BE2C (cell line): ENCODE results near the gene AKAP13.
"Not testable (repeated sequence)": the region's sequence is repeated elsewhere in the genome, so short reads cannot be mapped to it uniquely, and the experiment has no call there.

Source experiments
- DNase-seq: peaks from one replicate; pipeline ENCODE4 v3.0.0-alpha.2; 2020
- H3K27me3 ChIP-seq: fragments of 250-450 bp; sonication (Bioruptor Pico); 2 replicates; pipeline ENCODE4 v1.5.1; 2020; ENCODE audit warnings: mild to moderate bottlenecking
- H3K36me3 ChIP-seq: fragments of 250-450 bp; sonication (Bioruptor Pico); 2 replicates; pipeline ENCODE4 v1.5.1; 2020; ENCODE audit warnings: mild to moderate bottlenecking
- H3K4me1 ChIP-seq: fragments of 250-450 bp; sonication (Bioruptor Pico); 2 replicates; pipeline ENCODE4 v1.5.1; 2020
- H3K4me3 ChIP-seq: 2 replicates; pipeline ENCODE4 v1.5.1; 2011; ENCODE audit warnings: low read depth, low read length
- H3K9me3 ChIP-seq: fragments of 250-450 bp; sonication (Bioruptor Pico); 2 replicates; pipeline ENCODE4 v1.5.1; 2020
- TF ChIP-seq, protein P1 (sequence below): IDR thresholded peaks from 2 replicates; pipeline ENCODE4 v1.5.1; 2012; ENCODE audit warnings: mild to moderate bottlenecking, low read depth, low read length

Gene AKAP13

DNA sequence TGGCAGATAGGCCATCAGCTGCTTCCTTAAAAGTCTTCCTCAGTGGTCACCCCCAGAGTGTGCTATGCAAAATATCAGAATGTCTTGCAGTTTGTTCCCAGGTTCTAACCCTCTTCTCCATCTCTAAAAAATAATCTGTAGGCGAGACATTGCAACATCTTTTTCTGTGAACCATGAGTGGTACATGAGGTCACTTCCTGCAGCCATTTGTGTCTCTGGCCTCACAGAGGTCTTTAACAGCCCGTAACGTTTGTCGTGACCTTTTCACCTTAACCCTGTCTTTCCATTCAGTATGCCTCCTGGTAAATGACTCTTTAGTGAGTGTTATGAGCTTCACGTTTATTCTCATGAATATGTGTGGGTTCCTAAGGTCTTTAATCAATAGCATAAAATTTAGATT lies 269.0 kb downstream of the AKAP13 start:
- Histone ChIP-seq H3K9me3 (no peaks in the 10 kb centered on the region), H3K4me1 (peaks cover 10% of the 10 kb centered on the region), H3K36me3 (peaks cover 10% of the 10 kb centered on the region), H3K27me3 (no peaks in the 10 kb centered on the region), H3K4me3 (no peak overlapping the region)
- TF ChIP-seq, protein P1, sequence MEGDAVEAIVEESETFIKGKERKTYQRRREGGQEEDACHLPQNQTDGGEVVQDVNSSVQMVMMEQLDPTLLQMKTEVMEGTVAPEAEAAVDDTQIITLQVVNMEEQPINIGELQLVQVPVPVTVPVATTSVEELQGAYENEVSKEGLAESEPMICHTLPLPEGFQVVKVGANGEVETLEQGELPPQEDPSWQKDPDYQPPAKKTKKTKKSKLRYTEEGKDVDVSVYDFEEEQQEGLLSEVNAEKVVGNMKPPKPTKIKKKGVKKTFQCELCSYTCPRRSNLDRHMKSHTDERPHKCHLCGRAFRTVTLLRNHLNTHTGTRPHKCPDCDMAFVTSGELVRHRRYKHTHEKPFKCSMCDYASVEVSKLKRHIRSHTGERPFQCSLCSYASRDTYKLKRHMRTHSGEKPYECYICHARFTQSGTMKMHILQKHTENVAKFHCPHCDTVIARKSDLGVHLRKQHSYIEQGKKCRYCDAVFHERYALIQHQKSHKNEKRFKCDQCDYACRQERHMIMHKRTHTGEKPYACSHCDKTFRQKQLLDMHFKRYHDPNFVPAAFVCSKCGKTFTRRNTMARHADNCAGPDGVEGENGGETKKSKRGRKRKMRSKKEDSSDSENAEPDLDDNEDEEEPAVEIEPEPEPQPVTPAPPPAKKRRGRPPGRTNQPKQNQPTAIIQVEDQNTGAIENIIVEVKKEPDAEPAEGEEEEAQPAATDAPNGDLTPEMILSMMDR: no peak
- DNase-seq: no peak

DNA sequence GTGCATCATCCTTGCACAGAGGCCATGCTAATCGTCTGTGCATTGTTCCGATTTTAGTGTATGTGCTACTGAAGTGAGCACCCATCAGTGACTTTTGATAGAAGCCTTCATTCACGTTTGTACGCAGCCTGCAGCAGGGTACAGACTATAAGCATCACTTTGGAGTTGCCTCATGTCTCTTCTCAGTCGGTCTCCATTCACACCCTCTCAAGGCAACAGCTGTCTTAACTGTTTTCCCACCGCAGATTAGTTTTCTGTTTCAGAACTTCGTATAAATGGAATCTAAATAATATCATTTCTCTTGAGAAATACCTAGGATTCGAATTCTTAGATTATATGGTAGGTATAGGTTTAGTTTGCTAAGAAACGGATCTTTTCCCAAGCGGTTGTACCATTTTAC lies 271.1 kb downstream of the AKAP13 start:
- peaks cover 12% of the 10 kb centered on the region for H3K36me3 ChIP-seq
- H3K4me1 ChIP-seq: peaks cover 10% of the 10 kb centered on the region
- H3K27me3 ChIP-seq: no peaks in the 10 kb centered on the region
- no peak for DNase-seq
- no peak overlapping the region for H3K4me3 ChIP-seq
- TF ChIP-seq, protein P1: no peak
- H3K9me3 ChIP-seq: no peaks in the 10 kb centered on the region

DNA sequence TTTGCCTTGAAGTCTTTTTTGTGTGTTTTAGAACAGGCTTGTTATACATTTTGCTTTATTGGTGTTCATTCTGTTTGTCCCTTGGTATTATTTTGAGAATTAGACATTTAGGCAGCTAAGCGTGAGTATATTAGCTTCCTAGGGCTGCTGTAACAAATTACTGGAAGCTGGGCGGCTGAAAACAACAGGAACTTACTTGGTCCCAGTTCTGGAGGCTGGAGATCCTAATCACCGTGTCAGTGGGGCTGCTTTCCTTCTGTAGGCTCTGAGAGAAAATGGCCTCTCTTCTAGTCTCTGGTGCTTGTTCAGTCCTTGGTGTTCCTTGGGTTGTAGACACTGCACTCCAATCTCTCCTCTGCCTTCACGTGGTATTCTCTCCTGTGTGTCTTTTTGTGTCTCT lies 272.1 kb downstream of the AKAP13 start:
- H3K4me3 ChIP-seq: no peak overlapping the region
- DNase-seq: peak; percentile 54
- TF ChIP-seq, protein P1: no peak
- H3K27me3 ChIP-seq: no peaks in the 10 kb centered on the region
- no peaks in the 10 kb centered on the region for H3K9me3 ChIP-seq
- H3K36me3 ChIP-seq: peaks cover 12% of the 10 kb centered on the region
- peaks cover 10% of the 10 kb centered on the region for H3K4me1 ChIP-seq

DNA sequence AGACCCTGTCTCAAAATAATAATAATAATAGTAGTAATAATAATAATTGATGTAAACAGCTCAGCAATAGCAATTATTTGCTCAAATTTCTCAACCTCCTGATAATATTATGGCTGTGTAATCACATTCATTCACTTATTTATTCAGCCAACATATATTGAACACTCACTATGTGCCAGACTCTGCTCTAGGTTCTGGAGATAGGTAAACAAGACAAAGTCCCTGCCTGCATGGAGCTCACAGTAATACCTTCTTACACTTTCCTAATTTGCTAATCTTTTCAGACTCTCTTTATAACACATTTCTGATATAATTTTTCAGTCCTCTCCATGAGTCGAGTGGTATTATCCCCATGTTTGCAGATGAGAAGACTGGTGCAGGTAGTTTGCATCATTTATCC lies 276.7 kb downstream of the AKAP13 start:
- Histone ChIP-seq H3K4me3 (no peak overlapping the region), H3K36me3 (peaks cover 12% of the 10 kb centered on the region), H3K27me3 (no peaks in the 10 kb centered on the region), H3K4me1 (peaks cover 4% of the 10 kb centered on the region), H3K9me3 (no peaks in the 10 kb centered on the region)
- no peak for DNase-seq
- TF ChIP-seq, protein P1: no peak

DNA sequence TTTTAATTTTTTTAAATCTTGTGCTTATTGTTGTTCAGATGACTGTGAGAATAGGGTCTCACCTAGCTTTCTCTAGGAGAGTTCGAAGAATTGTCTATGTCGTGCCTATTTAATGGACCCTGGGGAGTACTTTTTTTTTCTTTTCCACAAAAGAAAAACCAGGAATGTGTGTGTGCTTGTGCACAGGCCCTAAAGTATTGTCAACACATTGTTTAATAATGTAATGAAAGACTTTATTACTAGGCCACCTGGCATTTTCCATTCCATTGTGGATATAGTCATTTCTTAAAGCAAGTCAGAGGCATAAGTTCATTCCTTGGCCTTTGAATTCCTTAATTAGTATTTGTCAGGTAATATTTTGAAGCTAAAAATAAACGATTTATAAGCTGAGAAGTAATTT lies 278.4 kb downstream of the AKAP13 start:
- Histone ChIP-seq H3K4me1 (no peaks in the 10 kb centered on the region), H3K4me3 (no peak overlapping the region), H3K36me3 (peaks cover 15% of the 10 kb centered on the region), H3K9me3 (no peaks in the 10 kb centered on the region), H3K27me3 (no peaks in the 10 kb centered on the region)
- no peak for DNase-seq
- TF ChIP-seq, protein P1: no peak

DNA sequence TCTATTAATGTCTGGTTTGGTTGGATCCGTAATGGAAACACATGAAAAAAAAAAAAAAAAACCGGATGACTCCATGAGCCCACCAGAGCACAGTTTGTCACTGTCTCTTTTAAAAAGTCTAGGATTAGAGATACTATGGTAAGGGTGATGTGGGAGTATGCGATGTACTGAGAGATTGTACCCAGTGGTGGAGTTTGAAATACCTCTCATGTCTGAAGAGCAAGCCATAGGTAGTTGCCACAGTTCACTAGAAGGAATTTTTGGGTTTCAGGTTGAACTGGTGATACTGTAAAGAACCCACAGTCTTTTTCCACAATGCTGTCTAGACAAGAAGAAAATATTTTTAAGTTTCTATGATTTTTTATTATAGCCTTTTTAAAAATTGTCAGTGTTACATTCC lies 281.5 kb downstream of the AKAP13 start:
- TF ChIP-seq, protein P1: no peak
- Histone ChIP-seq H3K4me1 (no peaks in the 10 kb centered on the region), H3K4me3 (no peak overlapping the region), H3K27me3 (no peaks in the 10 kb centered on the region), H3K36me3 (peaks cover 24% of the 10 kb centered on the region), H3K9me3 (no peaks in the 10 kb centered on the region)
- DNase-seq: no peak

DNA sequence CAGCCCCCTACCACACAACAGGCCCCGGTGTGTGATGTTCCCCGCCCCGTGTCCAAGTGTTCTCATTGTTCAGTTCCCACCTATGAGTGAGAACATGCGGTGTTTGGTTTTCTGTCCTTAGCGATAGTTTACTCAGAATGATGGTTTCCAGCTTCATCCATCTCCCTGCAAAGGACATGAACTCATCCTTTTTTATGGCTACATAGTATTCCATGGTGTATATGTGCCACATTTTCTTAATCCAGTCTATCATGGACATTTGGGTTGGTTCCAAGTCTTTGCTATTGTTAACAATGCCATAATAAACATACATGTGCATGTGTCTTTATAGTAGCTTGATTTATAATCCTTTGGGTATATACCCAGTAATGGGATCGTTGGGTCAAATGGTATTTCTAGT lies 285.3 kb downstream of the AKAP13 start:
- H3K27me3 ChIP-seq, H3K4me1 ChIP-seq, H3K4me3 ChIP-seq, DNase-seq, H3K9me3 ChIP-seq: not testable (repeated sequence)
- peaks cover 34% of the 10 kb centered on the region for H3K36me3 ChIP-seq
